A204.1 (cell line): ENCODE data around the gene GNPNAT1.

Source experiments
- FAIRE-seq: peaks from 2 replicates; lab custom pipeline; 2012; peaks lifted over from hg19 to GRCh38; lab: Jason Lieb, UNC

The GNPNAT1 gene

GRCh38 chr14:52791223-52792096 is at the start of gene GNPNAT1:
TSS of gene GNPNAT1 (minus strand) at chr14:52791607. CDS start at chr14:52784650, 6,957 bp downstream.
- no peak for FAIRE-seq

- FAIRE-seq = no peak
Observed at GRCh38 chr14:52840877-52841276, 49.5 kb upstream of the GNPNAT1 start.

GRCh38 chr14:52837451-52837850 is 46.0 kb upstream of the GNPNAT1 start:
- FAIRE-seq = no peak

- FAIRE-seq = no peak
Observed at GRCh38 chr14:52836063-52836462, 44.7 kb upstream of the GNPNAT1 start.

GRCh38 chr14:52835122-52835903 is 43.9 kb upstream of the GNPNAT1 start:
- FAIRE-seq = no peak

- peak; percentile 68 for FAIRE-seq
Observed at GRCh38 chr14:52834440-52834842, 43.0 kb upstream of the GNPNAT1 start.

GRCh38 chr14:52833891-52834290 is 42.5 kb upstream of the GNPNAT1 start:
- FAIRE-seq = no peak

GRCh38 chr14:52829527-52830185 is 38.2 kb upstream of the GNPNAT1 start:
- no peak for FAIRE-seq

- no peak for FAIRE-seq
Observed at GRCh38 chr14:52827426-52827825, 36.0 kb upstream of the GNPNAT1 start.

GRCh38 chr14:52825085-52825484 is 33.7 kb upstream of the GNPNAT1 start:
- FAIRE-seq = no peak

GRCh38 chr14:52824462-52824861 is 33.1 kb upstream of the GNPNAT1 start:
- FAIRE-seq = no peak

GRCh38 chr14:52821805-52822250 is 30.4 kb upstream of the GNPNAT1 start:
- no peak for FAIRE-seq

GRCh38 chr14:52808101-52808500 is 16.7 kb upstream of the GNPNAT1 start:
- FAIRE-seq = no peak

GRCh38 chr14:52806115-52806514 is 14.7 kb upstream of the GNPNAT1 start:
- no peak for FAIRE-seq

GRCh38 chr14:52802597-52802996 is 11.2 kb upstream of the GNPNAT1 start:
- FAIRE-seq = no peak

GRCh38 chr14:52801014-52801712 is 9.8 kb upstream of the GNPNAT1 start:
- no peak for FAIRE-seq

GRCh38 chr14:52798826-52799225 is 7.4 kb upstream of the GNPNAT1 start:
- no peak for FAIRE-seq

GRCh38 chr14:52797653-52798052 is 6.2 kb upstream of the GNPNAT1 start:
- FAIRE-seq = no peak

- no peak for FAIRE-seq
Observed at GRCh38 chr14:52793061-52793460, 1.7 kb upstream of the GNPNAT1 start.

GRCh38 chr14:52792097-52792415 is 649 bp upstream of the GNPNAT1 start:
- FAIRE-seq = no peak

GRCh38 chr14:52790756-52791222 is 618 bp downstream of the GNPNAT1 start:
- FAIRE-seq = no peak
